Measurements from ENCODE around the gene GTPBP3. TPM values are rescaled to one million over a fixed set of nuclear protein-coding genes. Genes with fewer than 3 reads are reported as not detected.
A peak's percentile ranks its signal among the peaks of the same experiment; 100 is the strongest.

Gene GTPBP3
- total and polyA plus RNA-seq, 2 of the 13 experiments (the other 11 are each of a cell fraction or from before 2014, with no cell fraction given): 17.5 to 30.0 TPM

DNA sequence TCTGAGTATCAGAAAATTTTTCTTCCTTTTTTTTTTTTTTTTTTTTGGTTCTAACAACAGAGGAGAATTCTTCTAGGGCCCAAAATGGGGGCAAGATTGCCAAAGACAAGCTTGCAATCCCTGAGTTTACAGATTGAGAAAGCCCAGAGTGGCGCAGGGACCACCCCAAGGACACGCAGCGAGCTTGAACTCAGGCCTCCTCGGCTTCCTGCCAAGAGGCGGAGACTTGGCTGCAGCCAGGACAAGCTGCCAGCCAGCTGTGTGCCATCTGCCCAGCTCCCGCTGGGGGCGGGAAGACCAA is 32.2 kb upstream of the GTPBP3 start (continued):
- TF ChIP-seq HMGA1 (CRISPR knock-in tag; conservative IDR thresholded peaks at IDR 0.05) (no peak), ATAD3A (CRISPR knock-in tag; IDR thresholded peaks at IDR 0.05) (no peak), AHR (CRISPR knock-in tag; IDR thresholded peaks at IDR 0.05) (no peak), ZNF766 (CRISPR knock-in tag; IDR thresholded peaks at IDR 0.05; ENCODE audit: borderline replicate concordance) (no peak), NR1H2 (CRISPR knock-in tag; IDR thresholded peaks at IDR 0.05; ENCODE audit: borderline replicate concordance, low read depth) (no peak), RARA (CRISPR knock-in tag; IDR thresholded peaks at IDR 0.05) (no peak), ONECUT2 (CRISPR knock-in tag; IDR thresholded peaks at IDR 0.05) (no peak), NAIF1 (CRISPR knock-in tag; IDR thresholded peaks at IDR 0.05; ENCODE audit: borderline replicate concordance) (no peak), ZNF660 (CRISPR knock-in tag; IDR thresholded peaks at IDR 0.05; ENCODE audit: borderline replicate concordance, low read depth) (no peak), ZBTB42 (CRISPR knock-in tag; IDR thresholded peaks at IDR 0.05) (peak; percentile 98), ZNF451 (CRISPR knock-in tag; IDR thresholded peaks at IDR 0.05) (no peak), ZNF230 (CRISPR knock-in tag; IDR thresholded peaks at IDR 0.05) (no peak), MAFK (conservative IDR thresholded peaks at IDR 0.05 in 1 of 2, IDR thresholded peaks at IDR 0.05 in 1 of 2; ENCODE audit: low read length in 2 of 2) (no peak), KMT2B (CRISPR knock-in tag; IDR thresholded peaks at IDR 0.05) (no peak), ZNF383 (CRISPR knock-in tag; IDR thresholded peaks at IDR 0.05; ENCODE audit: borderline replicate concordance) (no peak), ZSCAN12 (CRISPR knock-in tag; IDR thresholded peaks at IDR 0.05) (no peak), ZNF20 (CRISPR knock-in tag; IDR thresholded peaks at IDR 0.05) (no peak), NFE2L2 (IDR thresholded peaks at IDR 0.05; ENCODE audit: low read length) (no peak), ZNF260 (CRISPR knock-in tag; IDR thresholded peaks at IDR 0.05; ENCODE audit: borderline replicate concordance, low read depth) (no peak), ZNF138 (CRISPR knock-in tag; IDR thresholded peaks at IDR 0.05; ENCODE audit: low read depth) (no peak)
- TF ChIP-seq, protein P1, sequence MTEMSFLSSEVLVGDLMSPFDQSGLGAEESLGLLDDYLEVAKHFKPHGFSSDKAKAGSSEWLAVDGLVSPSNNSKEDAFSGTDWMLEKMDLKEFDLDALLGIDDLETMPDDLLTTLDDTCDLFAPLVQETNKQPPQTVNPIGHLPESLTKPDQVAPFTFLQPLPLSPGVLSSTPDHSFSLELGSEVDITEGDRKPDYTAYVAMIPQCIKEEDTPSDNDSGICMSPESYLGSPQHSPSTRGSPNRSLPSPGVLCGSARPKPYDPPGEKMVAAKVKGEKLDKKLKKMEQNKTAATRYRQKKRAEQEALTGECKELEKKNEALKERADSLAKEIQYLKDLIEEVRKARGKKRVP (CRISPR knock-in tag; IDR thresholded peaks at IDR 0.05): no peak
- TF ChIP-seq, protein P2, sequence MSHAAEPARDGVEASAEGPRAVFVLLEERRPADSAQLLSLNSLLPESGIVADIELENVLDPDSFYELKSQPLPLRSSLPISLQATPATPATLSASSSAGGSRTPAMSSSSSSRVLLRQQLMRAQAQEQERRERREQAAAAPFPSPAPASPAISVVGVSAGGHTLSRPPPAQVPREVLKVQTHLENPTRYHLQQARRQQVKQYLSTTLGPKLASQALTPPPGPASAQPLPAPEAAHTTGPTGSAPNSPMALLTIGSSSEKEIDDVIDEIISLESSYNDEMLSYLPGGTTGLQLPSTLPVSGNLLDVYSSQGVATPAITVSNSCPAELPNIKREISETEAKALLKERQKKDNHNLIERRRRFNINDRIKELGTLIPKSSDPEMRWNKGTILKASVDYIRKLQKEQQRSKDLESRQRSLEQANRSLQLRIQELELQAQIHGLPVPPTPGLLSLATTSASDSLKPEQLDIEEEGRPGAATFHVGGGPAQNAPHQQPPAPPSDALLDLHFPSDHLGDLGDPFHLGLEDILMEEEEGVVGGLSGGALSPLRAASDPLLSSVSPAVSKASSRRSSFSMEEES (CRISPR knock-in tag; IDR thresholded peaks at IDR 0.05): no peak
- TF ChIP-seq, protein P3, sequence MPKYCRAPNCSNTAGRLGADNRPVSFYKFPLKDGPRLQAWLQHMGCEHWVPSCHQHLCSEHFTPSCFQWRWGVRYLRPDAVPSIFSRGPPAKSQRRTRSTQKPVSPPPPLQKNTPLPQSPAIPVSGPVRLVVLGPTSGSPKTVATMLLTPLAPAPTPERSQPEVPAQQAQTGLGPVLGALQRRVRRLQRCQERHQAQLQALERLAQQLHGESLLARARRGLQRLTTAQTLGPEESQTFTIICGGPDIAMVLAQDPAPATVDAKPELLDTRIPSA (CRISPR knock-in tag; IDR thresholded peaks at IDR 0.05; ENCODE audit: borderline replicate concordance): no peak
- TF ChIP-seq, protein P4, sequence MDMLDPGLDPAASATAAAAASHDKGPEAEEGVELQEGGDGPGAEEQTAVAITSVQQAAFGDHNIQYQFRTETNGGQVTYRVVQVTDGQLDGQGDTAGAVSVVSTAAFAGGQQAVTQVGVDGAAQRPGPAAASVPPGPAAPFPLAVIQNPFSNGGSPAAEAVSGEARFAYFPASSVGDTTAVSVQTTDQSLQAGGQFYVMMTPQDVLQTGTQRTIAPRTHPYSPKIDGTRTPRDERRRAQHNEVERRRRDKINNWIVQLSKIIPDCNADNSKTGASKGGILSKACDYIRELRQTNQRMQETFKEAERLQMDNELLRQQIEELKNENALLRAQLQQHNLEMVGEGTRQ (IDR thresholded peaks at IDR 0.05; ENCODE audit: low read depth, low read length): no peak
- TF ChIP-seq, protein P4 (CRISPR knock-in tag; IDR thresholded peaks at IDR 0.05; ENCODE audit: borderline replicate concordance): no peak
- TF ChIP-seq, protein P5, sequence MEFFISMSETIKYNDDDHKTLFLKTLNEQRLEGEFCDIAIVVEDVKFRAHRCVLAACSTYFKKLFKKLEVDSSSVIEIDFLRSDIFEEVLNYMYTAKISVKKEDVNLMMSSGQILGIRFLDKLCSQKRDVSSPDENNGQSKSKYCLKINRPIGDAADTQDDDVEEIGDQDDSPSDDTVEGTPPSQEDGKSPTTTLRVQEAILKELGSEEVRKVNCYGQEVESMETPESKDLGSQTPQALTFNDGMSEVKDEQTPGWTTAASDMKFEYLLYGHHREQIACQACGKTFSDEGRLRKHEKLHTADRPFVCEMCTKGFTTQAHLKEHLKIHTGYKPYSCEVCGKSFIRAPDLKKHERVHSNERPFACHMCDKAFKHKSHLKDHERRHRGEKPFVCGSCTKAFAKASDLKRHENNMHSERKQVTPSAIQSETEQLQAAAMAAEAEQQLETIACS (CRISPR knock-in tag; IDR thresholded peaks at IDR 0.05): no peak
